Neural cell (in vitro differentiated cells): ENCODE results near the gene EFEMP2.

Source experiments
- CTCF ChIP-seq: fragments of 450-650 bp; IDR thresholded peaks from 2 replicates; pipeline ENCODE4 v1.5.1; 2014; ENCODE audit warnings: antibody characterized with exemption, mild to moderate bottlenecking, moderate library complexity; ENCODE audit not compliant: poor library complexity, severe bottlenecking
- EP300 ChIP-seq: fragments of 450-650 bp; conservative IDR thresholded peaks from 2 replicates; pipeline ENCODE4 v1.6.1; 2014; ENCODE audit warnings: antibody characterized with exemption, mild to moderate bottlenecking, moderate library complexity; ENCODE audit not compliant: poor library complexity, severe bottlenecking
- EZH2 ChIP-seq: fragments of 200-600, 300-800 bp; shearing (Covaris generic), sonication (generic); IDR thresholded peaks from 2 replicates; pipeline ENCODE4 v1.6.1; 2014; ENCODE audit warnings: antibody characterized with exemption, low read length, borderline replicate concordance, mild to moderate bottlenecking; ENCODE audit not compliant: insufficient read depth, poor library complexity, severe bottlenecking
- MXI1 ChIP-seq: fragments of 450-650 bp; conservative IDR thresholded peaks from 2 replicates; pipeline ENCODE4 v1.6.1; 2014; ENCODE audit warnings: antibody characterized with exemption, mild to moderate bottlenecking; ENCODE audit not compliant: poor library complexity, severe bottlenecking
- POLR2AphosphoS5 ChIP-seq: IDR thresholded peaks from 2 replicates; pipeline ENCODE4 v1.6.1; 2012
- RAD21 ChIP-seq: fragments of 450-650 bp; conservative IDR thresholded peaks from 2 replicates; pipeline ENCODE4 v1.6.1; 2014; ENCODE audit warnings: antibody characterized with exemption, mild to moderate bottlenecking, moderate library complexity
- TF ChIP-seq, protein P1 (sequence below): IDR thresholded peaks from 2 replicates; pipeline ENCODE4 v1.6.1; 2012; ENCODE audit warnings: borderline replicate concordance

DNA sequence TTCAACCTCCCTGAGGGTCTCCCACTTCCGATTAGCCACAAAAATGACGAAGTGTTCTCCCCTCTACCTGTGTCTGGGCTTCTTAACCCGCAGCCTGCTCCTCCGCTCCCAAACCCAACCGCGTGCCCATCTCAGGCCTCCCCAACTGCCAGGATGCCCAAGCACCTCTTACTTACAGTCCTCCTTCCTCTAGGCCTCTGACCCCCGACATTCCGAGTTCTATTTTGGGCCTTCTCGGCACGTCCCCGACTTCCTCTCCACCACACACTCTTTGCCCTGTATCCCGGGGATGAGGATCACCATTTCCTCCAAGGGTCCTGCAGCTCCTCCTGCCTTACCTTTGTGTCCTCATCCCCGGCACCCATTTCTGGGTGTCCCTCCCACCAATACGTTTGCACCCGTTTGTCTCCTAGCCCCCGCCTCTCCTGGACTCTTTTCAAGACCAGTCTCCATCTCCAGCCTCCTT, 12.8 kb downstream of the EFEMP2 start:
- no peak for TF ChIP-seq CTCF
- no peak for TF ChIP-seq EP300
- no peak for TF ChIP-seq POLR2AphosphoS5
- TF ChIP-seq, protein P1, sequence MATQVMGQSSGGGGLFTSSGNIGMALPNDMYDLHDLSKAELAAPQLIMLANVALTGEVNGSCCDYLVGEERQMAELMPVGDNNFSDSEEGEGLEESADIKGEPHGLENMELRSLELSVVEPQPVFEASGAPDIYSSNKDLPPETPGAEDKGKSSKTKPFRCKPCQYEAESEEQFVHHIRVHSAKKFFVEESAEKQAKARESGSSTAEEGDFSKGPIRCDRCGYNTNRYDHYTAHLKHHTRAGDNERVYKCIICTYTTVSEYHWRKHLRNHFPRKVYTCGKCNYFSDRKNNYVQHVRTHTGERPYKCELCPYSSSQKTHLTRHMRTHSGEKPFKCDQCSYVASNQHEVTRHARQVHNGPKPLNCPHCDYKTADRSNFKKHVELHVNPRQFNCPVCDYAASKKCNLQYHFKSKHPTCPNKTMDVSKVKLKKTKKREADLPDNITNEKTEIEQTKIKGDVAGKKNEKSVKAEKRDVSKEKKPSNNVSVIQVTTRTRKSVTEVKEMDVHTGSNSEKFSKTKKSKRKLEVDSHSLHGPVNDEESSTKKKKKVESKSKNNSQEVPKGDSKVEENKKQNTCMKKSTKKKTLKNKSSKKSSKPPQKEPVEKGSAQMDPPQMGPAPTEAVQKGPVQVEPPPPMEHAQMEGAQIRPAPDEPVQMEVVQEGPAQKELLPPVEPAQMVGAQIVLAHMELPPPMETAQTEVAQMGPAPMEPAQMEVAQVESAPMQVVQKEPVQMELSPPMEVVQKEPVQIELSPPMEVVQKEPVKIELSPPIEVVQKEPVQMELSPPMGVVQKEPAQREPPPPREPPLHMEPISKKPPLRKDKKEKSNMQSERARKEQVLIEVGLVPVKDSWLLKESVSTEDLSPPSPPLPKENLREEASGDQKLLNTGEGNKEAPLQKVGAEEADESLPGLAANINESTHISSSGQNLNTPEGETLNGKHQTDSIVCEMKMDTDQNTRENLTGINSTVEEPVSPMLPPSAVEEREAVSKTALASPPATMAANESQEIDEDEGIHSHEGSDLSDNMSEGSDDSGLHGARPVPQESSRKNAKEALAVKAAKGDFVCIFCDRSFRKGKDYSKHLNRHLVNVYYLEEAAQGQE = peak; percentile 77
- no peak for TF ChIP-seq RAD21
- no peak for TF ChIP-seq EZH2
- TF ChIP-seq MXI1 = no peak
